H9 (cell line): ENCODE results near the gene CYP2S1. TPM values are rescaled to one million over a fixed set of nuclear protein-coding genes. Genes with fewer than 3 reads are reported as not detected.

Experiments
- DNase-seq: peaks from one replicate; pipeline ENCODE4 v3.0.0-alpha.2; 2017
- H2AFZ ChIP-seq: one replicate; pipeline ENCODE4 v1.6.1; 2013; ENCODE audit warnings: mild to moderate bottlenecking, low read length, control low read depth, moderate library complexity
- H2AK5ac ChIP-seq: 2 replicates; pipeline ENCODE4 v1.6.1; 2013; ENCODE audit warnings: low read length, control low read depth, mixed read lengths; ENCODE audit not compliant: insufficient read length
- H2BK120ac ChIP-seq: one replicate; pipeline ENCODE4 v1.6.1; 2013; ENCODE audit warnings: low read depth, mild to moderate bottlenecking, low read length, control low read depth, inconsistent platforms; ENCODE audit not compliant: poor library complexity, severe bottlenecking
- H2BK12ac ChIP-seq: 2 replicates; pipeline ENCODE4 v1.6.1; 2013; ENCODE audit warnings: low read length, control low read depth, mixed read lengths, low read depth; ENCODE audit not compliant: insufficient read length
- H2BK15ac ChIP-seq: 2 replicates; pipeline ENCODE4 v1.6.1; 2013; ENCODE audit warnings: low read depth, low read length, control low read depth
- H2BK20ac ChIP-seq: one replicate; pipeline ENCODE4 v1.6.1; 2013; ENCODE audit warnings: low read depth, mild to moderate bottlenecking, low read length, control low read depth, inconsistent platforms; ENCODE audit not compliant: poor library complexity, severe bottlenecking
- H2BK5ac ChIP-seq: 2 replicates; pipeline ENCODE4 v1.6.1; 2013; ENCODE audit warnings: low read length, control low read depth, mixed read lengths; ENCODE audit not compliant: insufficient read length
- H3K14ac ChIP-seq: 2 replicates; pipeline ENCODE4 v1.6.1; 2013; ENCODE audit warnings: low read length, control low read depth; ENCODE audit not compliant: insufficient read depth
- H3K18ac ChIP-seq: 2 replicates; pipeline ENCODE4 v1.6.1; 2013; ENCODE audit warnings: low read depth, mild to moderate bottlenecking, mixed read lengths, low read length, control low read depth; ENCODE audit not compliant: insufficient read length
- H3K23ac ChIP-seq: 2 replicates; pipeline ENCODE4 v1.6.1; 2013; ENCODE audit warnings: low read length, control low read depth, mixed read lengths, low read depth; ENCODE audit not compliant: insufficient read length
- H3K23me2 ChIP-seq: 2 replicates; pipeline ENCODE4 v1.6.1; 2013; ENCODE audit warnings: low read depth, mild to moderate bottlenecking, mixed read lengths, low read length, control low read depth; ENCODE audit not compliant: insufficient read length, poor library complexity, severe bottlenecking
- H3K27ac ChIP-seq: 2 replicates; pipeline ENCODE4 v1.5.1; 2013; ENCODE audit warnings: low read length, control low read depth, mixed read lengths, low read depth; ENCODE audit not compliant: insufficient read length
- H3K27me3 ChIP-seq: 2 replicates; pipeline ENCODE4 v1.6.1; 2013; ENCODE audit warnings: low read length, control low read depth, inconsistent platforms; ENCODE audit not compliant: insufficient read depth
- H3K4ac ChIP-seq: 2 replicates; pipeline ENCODE4 v1.6.1; 2013; ENCODE audit warnings: low read depth, mild to moderate bottlenecking, control low read depth, inconsistent platforms, low read length, moderate library complexity
- H3K4me1 ChIP-seq: 2 replicates; pipeline ENCODE4 v1.6.1; 2013; ENCODE audit warnings: low read length, control low read depth, inconsistent platforms; ENCODE audit not compliant: insufficient read depth
- H3K4me2 ChIP-seq: 2 replicates; pipeline ENCODE4 v1.6.1; 2013; ENCODE audit warnings: low read length, control low read depth, mixed read lengths; ENCODE audit not compliant: insufficient read length, insufficient read depth
- H3K56ac ChIP-seq: 2 replicates; pipeline ENCODE4 v1.6.1; 2013; ENCODE audit warnings: low read depth, mild to moderate bottlenecking, mixed read lengths, low read length, control low read depth; ENCODE audit not compliant: insufficient read length
- H3K79me1 ChIP-seq: 2 replicates; pipeline ENCODE4 v1.6.1; 2013; ENCODE audit warnings: low read depth, mild to moderate bottlenecking, moderate library complexity, low read length, control low read depth, inconsistent platforms; ENCODE audit not compliant: insufficient read depth, poor library complexity, severe bottlenecking
- H3K79me2 ChIP-seq: 2 replicates; pipeline ENCODE4 v1.6.1; 2013; ENCODE audit warnings: low read length, control low read depth, inconsistent platforms; ENCODE audit not compliant: insufficient read depth
- H3K9ac ChIP-seq: 2 replicates; pipeline ENCODE4 v1.6.1; 2013; ENCODE audit warnings: low read length, control low read depth, mixed read lengths; ENCODE audit not compliant: insufficient read length; ENCODE audit errors: extremely low read depth
- H3K9me3 ChIP-seq: one replicate; pipeline ENCODE4 v1.6.1; 2013; ENCODE audit warnings: low read depth, low read length, inconsistent platforms; ENCODE audit not compliant: control insufficient read depth
- H3T11ph ChIP-seq: one replicate; pipeline ENCODE4 v1.6.1; 2013; ENCODE audit warnings: mild to moderate bottlenecking, low read length, control low read depth, inconsistent platforms
- H4K20me1 ChIP-seq: one replicate; pipeline ENCODE4 v1.6.1; 2013; ENCODE audit not compliant: control insufficient read depth, insufficient read length, insufficient read depth
- H4K5ac ChIP-seq: 2 replicates; pipeline ENCODE4 v1.6.1; 2013; ENCODE audit warnings: low read depth, mild to moderate bottlenecking, mixed read lengths, low read length, control low read depth; ENCODE audit not compliant: insufficient read length
- H4K8ac ChIP-seq: replicated peaks from 2 replicates; pipeline ENCODE4 v1.6.1; 2013; ENCODE audit warnings: low read length, control low read depth, mixed read lengths, low read depth; ENCODE audit not compliant: insufficient read length
- H4K91ac ChIP-seq: 2 replicates; pipeline ENCODE4 v1.6.1; 2013; ENCODE audit warnings: low read depth, mild to moderate bottlenecking, moderate library complexity, mixed read lengths, low read length, control low read depth; ENCODE audit not compliant: insufficient read length
- H3K27ac Mint-ChIP-seq, 3 experiments: 2 replicates in 2 of 3; 3 replicates in 1 of 3; pipeline ENCODE4 v1.8.0; 2020 to 2021; ENCODE audit warnings: mixed read lengths in 3 of 3, mild to moderate bottlenecking in 1 of 3, moderate library complexity in 1 of 3
- H3K27me3 Mint-ChIP-seq: 2 replicates; pipeline ENCODE4 v1.8.0; 2021; ENCODE audit warnings: low read depth, mild to moderate bottlenecking, moderate library complexity, mixed read lengths
- H3K36me3 Mint-ChIP-seq, 3 experiments: 2 replicates in 2 of 3; 3 replicates in 1 of 3; pipeline ENCODE4 v1.8.0; 2020 to 2021; ENCODE audit warnings: low read depth in 3 of 3, mixed read lengths in 3 of 3; ENCODE audit not compliant: insufficient read depth in 1 of 3
- H3K4me1 Mint-ChIP-seq, 2 experiments: 2 replicates each; pipeline ENCODE4 v1.8.0; 2020; ENCODE audit warnings: mixed read lengths in 2 of 2
- H3K4me3 Mint-ChIP-seq, 2 experiments: 2 replicates in 1 of 2; 3 replicates in 1 of 2; pipeline ENCODE4 v1.8.0; 2020 to 2021; ENCODE audit warnings: mild to moderate bottlenecking in 2 of 2, mixed read lengths in 2 of 2, moderate library complexity in 1 of 2
- H3K9me3 Mint-ChIP-seq, 2 experiments: 2 replicates in 1 of 2; 3 replicates in 1 of 2; pipeline ENCODE4 v1.8.0; 2020; ENCODE audit warnings: mild to moderate bottlenecking in 2 of 2, mixed read lengths in 2 of 2, moderate library complexity in 1 of 2
- WGBS: extraction: QIAGEN DNeasy Blood & Tissue Kit; methylation state at CpG from one replicate; pipeline ENCODE4 v1.1.7; 2013; ENCODE audit warnings: missing lambda C conversion rate, low lambda C conversion rate, mixed read lengths; ENCODE audit not compliant: insufficient read length; ENCODE audit errors: extremely low coverage; 5-methylcytosine and 5-hydroxymethylcytosine counted together
- total RNA-seq: library from RNA; stranded (reverse); gene quantifications from 2 replicates; pipeline ENCODE4 v1.2.1, GENCODE V29; 2021
- TF ChIP-seq, protein P1 (sequence below): fragments of 200-600 bp; sonication (generic); conservative IDR thresholded peaks from 3 replicates; pipeline ENCODE4 v1.8.0; 2021; ENCODE audit warnings: antibody characterized with exemption, mild to moderate bottlenecking

Gene CYP2S1
- total RNA-seq, 1 experiment from 2014 or later, result 159 TPM

DNA sequence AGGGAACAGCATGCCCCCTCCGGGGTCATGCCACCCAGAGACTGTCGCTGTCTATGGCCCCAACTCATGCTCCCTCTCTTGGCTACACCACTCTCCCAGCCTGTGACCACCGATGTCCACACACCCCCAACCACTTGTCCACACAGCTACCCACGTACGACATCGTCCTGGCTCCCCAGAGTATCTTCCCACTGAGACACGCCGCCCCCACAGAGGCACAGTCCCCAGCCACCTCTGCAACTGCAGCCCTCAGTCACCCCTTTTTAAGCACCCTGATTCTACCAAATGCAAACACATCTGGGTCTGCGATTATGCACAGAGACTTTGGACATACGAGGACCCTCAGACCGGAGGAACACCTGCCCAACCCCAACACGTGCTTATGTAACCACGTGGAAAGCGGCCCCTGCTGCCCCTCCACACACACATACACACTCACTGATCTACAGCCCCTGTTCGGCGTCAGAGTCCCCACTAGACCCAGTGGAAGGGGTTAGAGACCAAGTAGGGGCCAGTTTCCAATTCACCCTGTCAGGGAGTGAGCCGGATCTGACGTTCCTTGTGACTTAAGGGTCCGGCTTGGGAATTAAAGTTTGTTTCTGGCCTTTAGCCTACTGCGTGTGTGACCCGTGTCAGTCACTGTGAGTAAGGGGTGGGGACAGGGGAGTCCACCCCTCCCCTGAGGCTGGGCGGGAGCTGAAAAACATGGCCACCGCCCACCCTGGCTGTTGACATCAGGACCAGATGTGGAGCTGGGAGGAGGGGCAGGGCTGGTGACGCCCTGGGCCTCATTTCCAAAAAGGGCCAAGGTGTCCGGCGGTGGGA is 14.1 kb downstream of the CYP2S1 start:
- no peak overlapping the region for H3K4ac ChIP-seq
- Mint-ChIP-seq H3K27me3 (no peaks in the 10 kb centered on the region), H3K9me3 (no peaks in the 10 kb centered on the region), H3K4me3 (peak overlapping the region in 1 of 2 experiments; percentile 21; a peak in 1 of 5 replicates), H3K4me1 (peaks cover 5 to 15% of the 10 kb centered on the region in 2 experiments), H3K27ac (peak overlapping the region; percentile 72 to 96 (median 92); a peak in 4 of 7 replicates), H3K36me3 (peaks cover 36 to 56% (median 55%) of the 10 kb centered on the region in 3 experiments)
- H3K9me3 ChIP-seq, result no peaks in the 10 kb centered on the region
- H2AFZ ChIP-seq, result no peak overlapping the region
- H2BK120ac ChIP-seq, result no peak overlapping the region
- no peak overlapping the region for H3K56ac ChIP-seq
- no peak overlapping the region for H2BK15ac ChIP-seq
- no peaks in the 10 kb centered on the region for H3K23me2 ChIP-seq
- no peak overlapping the region for H3K4me2 ChIP-seq
- no peak overlapping the region for H3K18ac ChIP-seq
- no peak overlapping the region for H4K8ac ChIP-seq
- no peaks in the 10 kb centered on the region for H3K27me3 ChIP-seq
- no peak overlapping the region for H2BK12ac ChIP-seq
- TF ChIP-seq, protein P1, sequence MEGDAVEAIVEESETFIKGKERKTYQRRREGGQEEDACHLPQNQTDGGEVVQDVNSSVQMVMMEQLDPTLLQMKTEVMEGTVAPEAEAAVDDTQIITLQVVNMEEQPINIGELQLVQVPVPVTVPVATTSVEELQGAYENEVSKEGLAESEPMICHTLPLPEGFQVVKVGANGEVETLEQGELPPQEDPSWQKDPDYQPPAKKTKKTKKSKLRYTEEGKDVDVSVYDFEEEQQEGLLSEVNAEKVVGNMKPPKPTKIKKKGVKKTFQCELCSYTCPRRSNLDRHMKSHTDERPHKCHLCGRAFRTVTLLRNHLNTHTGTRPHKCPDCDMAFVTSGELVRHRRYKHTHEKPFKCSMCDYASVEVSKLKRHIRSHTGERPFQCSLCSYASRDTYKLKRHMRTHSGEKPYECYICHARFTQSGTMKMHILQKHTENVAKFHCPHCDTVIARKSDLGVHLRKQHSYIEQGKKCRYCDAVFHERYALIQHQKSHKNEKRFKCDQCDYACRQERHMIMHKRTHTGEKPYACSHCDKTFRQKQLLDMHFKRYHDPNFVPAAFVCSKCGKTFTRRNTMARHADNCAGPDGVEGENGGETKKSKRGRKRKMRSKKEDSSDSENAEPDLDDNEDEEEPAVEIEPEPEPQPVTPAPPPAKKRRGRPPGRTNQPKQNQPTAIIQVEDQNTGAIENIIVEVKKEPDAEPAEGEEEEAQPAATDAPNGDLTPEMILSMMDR, result no peak
- H3K79me1 ChIP-seq, result no peaks in the 10 kb centered on the region
- no peaks in the 10 kb centered on the region for H3K79me2 ChIP-seq
- H2BK20ac ChIP-seq, result no peak overlapping the region
- WGBS, result no CpG with 5 or more reads among the region's 26 CpGs
- H3K14ac ChIP-seq, result no peak overlapping the region
- no peak overlapping the region for H2BK5ac ChIP-seq
- no peaks in the 10 kb centered on the region for H4K20me1 ChIP-seq
- no peak overlapping the region for H4K5ac ChIP-seq
- no peak overlapping the region for H2AK5ac ChIP-seq
- no peaks in the 10 kb centered on the region for H3K4me1 ChIP-seq
- no peak overlapping the region for H3T11ph ChIP-seq
- H3K9ac ChIP-seq, result no peak overlapping the region
- H3K23ac ChIP-seq, result no peak overlapping the region
- H4K91ac ChIP-seq, result no peak overlapping the region
- H3K27ac ChIP-seq, result no peak overlapping the region
- DNase-seq, result peak; percentile 57
